GM21786 (cell line): ENCODE results near the gene MEX3C.
A peak's percentile ranks its signal among the peaks of the same experiment; 100 is the strongest.

Experiments used
- ATAC-seq: cut with Tn5 transposase; IDR thresholded peaks from one replicate; pipeline ENCODE4 v1.9.1; 2021; ENCODE audit not compliant: unreplicated experiment

Gene MEX3C

GRCh38 chr18:51157215-51157614 lies 40.3 kb downstream of the MEX3C start:
- no peak for ATAC-seq

DNA sequence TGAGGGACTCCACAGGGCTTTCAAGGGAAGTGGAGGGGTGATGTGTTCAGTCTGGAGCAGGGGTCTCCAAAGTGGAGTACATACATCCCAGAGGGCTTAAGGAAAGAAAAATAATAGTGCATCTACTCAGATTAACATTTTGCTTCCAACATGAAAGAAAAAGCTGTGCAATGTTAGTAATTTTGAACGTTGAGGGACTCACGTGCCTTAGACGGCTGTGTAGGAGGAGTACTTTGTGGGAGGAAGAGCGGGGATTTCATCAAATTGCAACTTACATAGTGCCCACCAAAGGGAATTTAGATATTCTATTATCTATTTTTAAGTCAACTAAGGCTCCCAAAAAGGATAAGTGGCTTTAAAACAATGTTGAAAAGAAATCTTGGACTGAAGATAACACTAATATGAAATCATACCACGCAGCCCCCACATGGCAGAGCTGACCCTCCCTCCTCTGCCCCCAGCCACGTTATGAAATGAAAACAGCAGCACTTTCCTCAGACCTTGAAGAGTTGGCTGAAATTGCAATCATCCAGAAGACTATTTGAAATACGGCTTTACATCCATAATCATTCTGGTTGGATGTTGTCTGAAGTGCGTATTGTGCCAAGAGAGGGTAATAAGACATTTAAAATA lies 42.9 kb downstream of the MEX3C start:
- ATAC-seq, result no peak

DNA sequence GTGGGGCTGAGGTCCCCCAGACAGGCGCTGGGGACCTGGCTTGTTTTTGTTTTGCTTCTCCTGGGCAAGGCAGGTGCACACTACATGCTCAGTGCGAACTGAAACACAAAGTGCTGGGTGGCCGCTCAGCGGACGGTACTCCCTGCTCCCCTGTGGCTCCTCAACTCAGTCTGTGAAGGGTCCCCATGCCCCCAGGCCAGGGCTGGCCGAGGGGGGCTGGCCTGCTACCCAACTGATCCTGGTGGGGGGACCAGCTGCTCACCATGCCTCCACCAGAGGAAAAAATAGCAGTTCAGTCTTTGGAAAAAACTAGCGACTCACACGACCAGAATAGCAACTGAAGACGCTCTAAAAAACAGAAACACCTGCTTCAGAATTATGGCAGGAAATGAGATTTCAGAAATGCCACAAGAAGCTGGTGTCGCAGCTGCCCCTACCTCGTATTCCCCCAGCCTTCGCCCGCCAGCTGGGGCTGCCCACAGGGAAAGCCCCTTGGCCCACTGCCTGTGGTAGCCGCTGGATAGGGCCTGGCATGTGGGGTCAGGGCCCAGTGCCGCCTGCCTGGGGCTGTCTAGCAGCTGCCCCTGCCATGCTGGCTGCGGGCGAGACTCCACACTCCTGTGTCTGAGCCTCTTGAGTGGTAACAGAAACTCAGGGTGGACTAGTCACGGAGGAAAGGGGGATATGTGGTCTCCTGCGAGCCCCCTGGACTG lies 43.7 kb downstream of the MEX3C start:
- ATAC-seq, result peak; percentile 72

GRCh38 chr18:51151568-51152511 lies 45.6 kb downstream of the MEX3C start:
- no peak for ATAC-seq

DNA sequence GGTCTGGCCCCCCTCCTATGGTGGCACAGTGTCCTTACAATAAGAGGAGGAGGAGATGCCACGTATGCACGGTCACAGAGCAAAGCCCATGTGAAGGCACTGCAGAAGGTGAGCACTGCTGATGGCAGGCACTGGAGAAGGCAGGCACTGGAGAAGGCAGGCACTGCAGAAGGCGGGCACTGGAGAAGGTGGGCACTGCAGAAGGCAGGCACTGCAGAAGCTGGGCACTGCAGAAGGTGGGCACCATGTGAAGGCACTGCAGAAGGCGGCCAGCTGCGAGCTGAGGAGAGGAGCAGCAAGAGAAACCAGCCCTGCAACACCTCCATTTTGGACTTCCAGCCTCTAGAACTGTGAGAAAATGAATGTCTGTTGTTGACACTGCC lies 46.3 kb downstream of the MEX3C start:
- no peak for ATAC-seq

GRCh38 chr18:51150113-51150700 lies 47.3 kb downstream of the MEX3C start:
- no peak for ATAC-seq

DNA sequence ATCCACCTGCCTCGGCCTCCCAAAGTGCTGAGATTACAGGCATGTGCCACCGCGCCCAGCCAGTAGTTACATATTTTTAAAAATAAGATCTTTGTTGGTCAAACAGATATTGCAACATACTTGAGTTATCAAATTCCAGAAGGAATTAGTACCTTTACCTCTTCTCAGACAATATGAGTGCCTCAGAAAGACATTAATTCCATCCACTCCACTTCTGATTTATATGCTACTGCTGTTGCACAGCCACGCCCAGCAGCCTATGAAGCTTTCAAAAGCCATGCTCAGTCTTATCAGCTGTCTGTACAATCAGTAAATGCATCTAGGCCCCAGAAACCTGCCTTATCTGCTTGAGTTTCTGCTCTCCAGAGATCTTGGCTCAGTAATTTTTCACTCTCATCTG lies 47.8 kb downstream of the MEX3C start:
- no peak for ATAC-seq

GRCh38 chr18:51146909-51147308 lies 50.6 kb downstream of the MEX3C start:
- ATAC-seq, result no peak

DNA sequence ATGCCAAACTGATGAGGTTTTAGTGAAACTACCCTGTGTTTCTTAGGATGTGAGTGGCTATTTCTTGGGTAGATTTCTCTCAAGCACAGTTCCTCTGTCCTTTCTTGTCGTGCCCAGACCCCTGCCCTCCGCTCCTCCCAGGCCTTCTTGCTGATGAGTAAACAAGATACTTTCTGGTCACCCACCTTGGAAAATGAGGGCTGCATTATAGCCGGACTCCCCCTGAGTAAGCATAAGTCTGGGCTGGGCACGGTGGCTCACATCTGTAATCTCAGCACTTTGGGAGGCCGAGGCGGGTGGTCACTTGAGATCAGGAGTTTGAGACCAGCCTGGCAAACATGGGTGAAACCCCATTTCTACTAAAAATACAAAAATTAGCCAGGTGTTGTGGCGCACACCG lies 58.5 kb downstream of the MEX3C start:
- no peak for ATAC-seq

DNA sequence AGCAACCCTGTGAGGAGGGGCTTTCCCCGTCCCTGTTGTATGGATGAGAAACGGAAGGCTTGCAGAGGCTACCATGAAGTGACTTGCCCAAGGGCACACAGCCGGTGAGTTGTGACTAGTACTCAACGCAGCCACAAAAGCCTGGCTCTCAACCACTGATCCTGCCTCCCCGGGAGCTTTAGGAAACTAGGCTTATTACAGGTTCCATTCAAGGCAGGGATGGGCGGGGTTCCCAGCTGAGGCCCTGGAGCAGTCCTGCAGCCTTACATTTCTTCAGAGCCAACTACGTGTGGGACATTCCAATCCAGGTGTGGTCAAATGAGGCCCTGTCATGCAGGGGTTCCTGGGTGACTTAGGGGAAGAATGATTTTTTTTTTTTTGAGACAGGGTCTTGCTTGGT lies 59.6 kb downstream of the MEX3C start:
- ATAC-seq, result no peak

GRCh38 chr18:51137026-51137729 lies 60.3 kb downstream of the MEX3C start:
- no peak for ATAC-seq

- ATAC-seq, result no peak
These were observed 61.7 kb downstream of the MEX3C start for GRCh38 chr18:51135795-51136194.

GRCh38 chr18:51135364-51135763 lies 62.1 kb downstream of the MEX3C start:
- no peak for ATAC-seq

GRCh38 chr18:51134721-51135120 lies 62.8 kb downstream of the MEX3C start:
- no peak for ATAC-seq

GRCh38 chr18:51133580-51134160 lies 63.8 kb downstream of the MEX3C start:
- no peak for ATAC-seq

- no peak for ATAC-seq
These were observed 65.1 kb downstream of the MEX3C start for GRCh38 chr18:51132256-51132935.

DNA sequence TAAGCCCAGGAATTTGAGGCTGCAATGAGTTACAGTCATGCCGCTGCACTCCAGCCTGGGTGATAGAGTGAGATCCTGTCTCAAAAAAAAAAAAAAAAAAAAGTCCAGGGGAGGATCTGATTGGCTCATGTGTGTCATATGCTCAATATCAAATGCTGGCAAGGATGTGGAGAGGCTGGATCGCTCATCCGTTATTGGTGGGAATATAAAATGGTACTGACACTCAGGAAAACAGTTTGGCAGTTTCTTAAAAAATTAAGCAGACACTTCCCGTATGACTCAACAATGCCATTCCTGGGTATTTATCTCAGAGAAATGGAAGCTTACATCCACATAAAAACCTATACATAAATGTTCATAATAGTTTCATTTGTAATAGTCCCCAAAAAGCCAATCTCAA lies 68.9 kb downstream of the MEX3C start:
- no peak for ATAC-seq

DNA sequence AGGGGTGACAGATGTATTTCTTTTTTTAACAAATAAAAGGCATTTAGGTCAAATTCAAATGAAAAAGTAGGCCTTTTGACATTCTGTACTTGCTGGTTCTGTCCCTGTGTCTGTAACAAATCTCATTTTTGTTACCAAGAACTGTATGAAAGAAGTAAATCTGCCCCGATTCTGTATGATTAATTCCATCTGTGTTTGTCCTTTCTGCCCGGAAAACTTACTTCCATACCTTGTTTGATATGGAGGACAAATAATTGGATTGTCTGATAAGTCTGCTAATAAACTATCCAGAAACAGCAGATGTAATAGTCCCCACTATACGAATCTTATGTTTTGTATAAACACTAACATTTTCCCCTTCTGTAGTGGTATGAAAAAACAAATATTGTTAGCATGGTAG lies 69.8 kb downstream of the MEX3C start:
- no peak for ATAC-seq

DNA sequence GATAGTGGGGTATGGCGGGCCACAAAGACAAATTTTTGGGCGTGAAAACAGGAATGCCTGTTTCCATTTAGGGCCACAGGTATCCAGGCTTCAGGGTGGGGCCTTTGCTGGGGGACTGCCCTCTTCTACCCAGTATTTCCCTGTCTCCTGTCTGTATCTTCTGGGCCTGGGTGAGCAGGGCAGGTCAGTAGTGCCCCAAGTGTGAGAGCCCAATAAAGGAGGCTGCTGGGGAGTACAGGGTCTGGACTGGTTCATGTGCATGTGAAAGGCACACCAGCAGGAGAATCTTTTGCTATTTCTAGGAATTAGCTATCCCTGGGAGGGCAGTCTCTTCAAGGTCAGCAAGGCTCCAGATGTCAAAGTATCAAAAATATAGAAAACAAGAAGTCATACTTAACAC lies 71.5 kb downstream of the MEX3C start:
- ATAC-seq, result no peak
